Keratinocyte (primary cell): Measurements from ENCODE around the gene PRLHR. TPM values are rescaled to one million over a fixed set of nuclear protein-coding genes. Genes with fewer than 3 reads are reported as not detected.
A peak's percentile ranks its signal among the peaks of the same experiment; 100 is the strongest.

Experiments used
- DNase-seq: peaks from one replicate; pipeline ENCODE4 v3.0.0-alpha.2; 2011; ENCODE audit warnings: low read depth, missing footprints, low spot score
- FAIRE-seq: peaks from 2 replicates; lab custom pipeline; 2011; peaks lifted over from hg19 to GRCh38; lab: Jason Lieb, UNC
- H2AFZ ChIP-seq: 2 replicates; pipeline ENCODE4 v1.6.0; 2012; ENCODE audit warnings: low read length, control low read depth, inconsistent platforms; ENCODE audit not compliant: control insufficient read depth
- H3K27ac ChIP-seq: 2 replicates; pipeline ENCODE4 v1.5.1; 2011; ENCODE audit warnings: low read length; ENCODE audit not compliant: control insufficient read depth, insufficient read depth
- H3K27me3 ChIP-seq: 3 replicates; pipeline ENCODE4 v1.6.0; 2011; ENCODE audit warnings: low read length; ENCODE audit not compliant: control insufficient read depth, insufficient read depth; ENCODE audit errors: extremely low read depth
- H3K36me3 ChIP-seq, 2 experiments: 2 replicates in 1 of 2; 3 replicates in 1 of 2; pipeline ENCODE4 v1.5.1; 2011; ENCODE audit warnings: low read length in 2 of 2, mild to moderate bottlenecking in 1 of 2; ENCODE audit not compliant: control insufficient read depth in 2 of 2, insufficient read depth in 2 of 2; ENCODE audit errors: extremely low read depth in 1 of 2
- H3K4me1 ChIP-seq: 3 replicates; pipeline ENCODE4 v1.5.1; 2011; ENCODE audit warnings: low read length; ENCODE audit not compliant: control insufficient read depth, insufficient read depth; ENCODE audit errors: extremely low read depth
- H3K4me2 ChIP-seq: 3 replicates; pipeline ENCODE4 v1.6.0; 2011; ENCODE audit warnings: low read depth, low read length; ENCODE audit not compliant: control insufficient read depth, insufficient read depth; ENCODE audit errors: extremely low read depth
- H3K4me3 ChIP-seq, 3 experiments: fragments of 200-600 bp in 1 of 3; sonication (generic) in 1 of 3; 2 replicates in 2 of 3; 3 replicates in 1 of 3; pipeline ENCODE4 v1.5.1; 2011 to 2016; ENCODE audit warnings: low read length in 3 of 3, mild to moderate bottlenecking in 3 of 3, control low read depth in 2 of 3, inconsistent platforms in 1 of 3, low read depth in 1 of 3, mixed read lengths in 1 of 3, mixed run types in 1 of 3, moderate library complexity in 1 of 3; ENCODE audit not compliant: control insufficient read depth in 2 of 3, insufficient read depth in 2 of 3; ENCODE audit errors: extremely low read depth in 1 of 3
- H3K79me2 ChIP-seq: 2 replicates; pipeline ENCODE4 v1.6.0; 2012; ENCODE audit warnings: low read length; ENCODE audit not compliant: control insufficient read depth, insufficient read depth
- H3K9ac ChIP-seq: 3 replicates; pipeline ENCODE4 v1.6.0; 2011; ENCODE audit warnings: low read length; ENCODE audit not compliant: control insufficient read depth, insufficient read depth; ENCODE audit errors: extremely low read depth
- H3K9me1 ChIP-seq: 3 replicates; pipeline ENCODE4 v1.6.0; 2011; ENCODE audit warnings: low read length; ENCODE audit not compliant: control insufficient read depth, insufficient read depth; ENCODE audit errors: extremely low read depth
- H3K9me3 ChIP-seq: 2 replicates; pipeline ENCODE4 v1.5.1; 2012; ENCODE audit warnings: low read depth, low read length; ENCODE audit not compliant: control insufficient read depth
- H4K20me1 ChIP-seq: 3 replicates; pipeline ENCODE4 v1.6.0; 2011; ENCODE audit warnings: low read length; ENCODE audit not compliant: control insufficient read depth, insufficient read depth; ENCODE audit errors: extremely low read depth
- EZH2 ChIP-seq: IDR thresholded peaks from one replicate; pipeline ENCODE4 v1.6.1; 2012; ENCODE audit warnings: inconsistent platforms, mild to moderate bottlenecking, low read length, moderate library complexity
- dilution Hi-C: fragments of 300-500 bp; cut with MboI; formaldehyde crosslinking; loops from one replicate; pipeline ENCODE4 v1.7.0; 2020; ENCODE audit warnings: low sequenced_read_pairs; ENCODE audit not compliant: extremely low pct_ligation_motif_present
- polyA plus RNA-seq, 5 experiments: library from polyadenylated mRNA; depleted of rRNA in 3 of 5; stranded (reverse) in 3 of 5; stranded (forward) in 1 of 5; unstranded in 1 of 5; fragments of >200 nt; gene quantifications; 1 replicate in 1 of 5; 2 replicates in 3 of 5; 3 replicates in 1 of 5; pipeline versions ENCODE4 v1.2.1 to v1.2.3, GENCODE V29; 2011 to 2012; ENCODE audit warnings: missing spikeins in 2 of 5, low read depth in 1 of 5, low replicate concordance in 1 of 5
- TF ChIP-seq, protein P1 (sequence below), 3 experiments: IDR thresholded peaks in 1 of 3; conservative IDR thresholded peaks in 1 of 3; optimal IDR thresholded peaks in 1 of 3; 2 replicates in 2 of 3; 3 replicates in 1 of 3; pipeline versions ENCODE3 to v1.5.1; 2011; ENCODE audit warnings: low read length in 3 of 3, mild to moderate bottlenecking in 3 of 3, moderate library complexity in 2 of 3, control low read depth in 1 of 3, inconsistent platforms in 1 of 3; ENCODE audit not compliant: insufficient read depth in 2 of 3; ENCODE audit errors: extremely low read depth in 1 of 3

Gene PRLHR
- polyA plus RNA-seq, 1 donor (not counting 4 experiments of a cell fraction or from before 2014, with no cell fraction given), result not detected

DNA sequence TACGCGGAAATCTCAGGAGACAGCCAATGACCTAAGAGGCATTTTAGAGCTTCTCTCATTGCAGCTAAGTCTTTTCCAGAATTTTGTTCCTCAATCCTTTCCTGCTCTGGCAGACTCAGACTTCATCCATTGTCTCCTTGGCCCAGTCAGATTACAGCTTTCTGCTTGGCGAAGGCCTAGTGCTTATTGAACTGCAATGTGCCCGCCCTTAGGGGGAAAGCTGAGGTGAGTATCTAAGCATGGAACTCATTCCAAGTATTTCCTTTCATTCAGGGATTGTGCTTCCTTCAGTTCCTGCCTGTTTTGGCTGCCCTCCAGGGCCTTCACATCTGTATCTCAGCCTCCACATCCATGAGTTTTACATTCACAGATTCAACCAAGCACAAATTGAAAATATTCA lies 37.5 kb downstream of the PRLHR start:
- Histone ChIP-seq H3K4me1 (peaks cover 4% of the 10 kb centered on the region), H3K9me1 (no peaks in the 10 kb centered on the region), H3K9ac (no peak overlapping the region), H2AFZ (peak overlapping the region; percentile 86), H3K79me2 (no peaks in the 10 kb centered on the region), H3K9me3 (peaks cover 2% of the 10 kb centered on the region), H3K36me3 (no peaks in the 10 kb centered on the region), H3K4me3 (no peak overlapping the region), H3K27me3 (no peaks in the 10 kb centered on the region), H4K20me1 (no peaks in the 10 kb centered on the region), H3K4me2 (no peak overlapping the region), H3K27ac (no peak overlapping the region)
- peak; percentile 83 for FAIRE-seq
- dilution Hi-C loops, result no loop called here
- TF ChIP-seq EZH2, result no peak
- TF ChIP-seq, protein P1, sequence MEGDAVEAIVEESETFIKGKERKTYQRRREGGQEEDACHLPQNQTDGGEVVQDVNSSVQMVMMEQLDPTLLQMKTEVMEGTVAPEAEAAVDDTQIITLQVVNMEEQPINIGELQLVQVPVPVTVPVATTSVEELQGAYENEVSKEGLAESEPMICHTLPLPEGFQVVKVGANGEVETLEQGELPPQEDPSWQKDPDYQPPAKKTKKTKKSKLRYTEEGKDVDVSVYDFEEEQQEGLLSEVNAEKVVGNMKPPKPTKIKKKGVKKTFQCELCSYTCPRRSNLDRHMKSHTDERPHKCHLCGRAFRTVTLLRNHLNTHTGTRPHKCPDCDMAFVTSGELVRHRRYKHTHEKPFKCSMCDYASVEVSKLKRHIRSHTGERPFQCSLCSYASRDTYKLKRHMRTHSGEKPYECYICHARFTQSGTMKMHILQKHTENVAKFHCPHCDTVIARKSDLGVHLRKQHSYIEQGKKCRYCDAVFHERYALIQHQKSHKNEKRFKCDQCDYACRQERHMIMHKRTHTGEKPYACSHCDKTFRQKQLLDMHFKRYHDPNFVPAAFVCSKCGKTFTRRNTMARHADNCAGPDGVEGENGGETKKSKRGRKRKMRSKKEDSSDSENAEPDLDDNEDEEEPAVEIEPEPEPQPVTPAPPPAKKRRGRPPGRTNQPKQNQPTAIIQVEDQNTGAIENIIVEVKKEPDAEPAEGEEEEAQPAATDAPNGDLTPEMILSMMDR (optimal IDR thresholded peaks at IDR 0.05 in 1 of 3, IDR thresholded peaks at IDR 0.05 in 1 of 3, conservative IDR thresholded peaks at IDR 0.05 in 1 of 3; ENCODE audit: extremely low read depth in 1 of 3, insufficient read depth in 2 of 3, low read length in 3 of 3), result no peak
- peak; percentile 11 for DNase-seq

DNA sequence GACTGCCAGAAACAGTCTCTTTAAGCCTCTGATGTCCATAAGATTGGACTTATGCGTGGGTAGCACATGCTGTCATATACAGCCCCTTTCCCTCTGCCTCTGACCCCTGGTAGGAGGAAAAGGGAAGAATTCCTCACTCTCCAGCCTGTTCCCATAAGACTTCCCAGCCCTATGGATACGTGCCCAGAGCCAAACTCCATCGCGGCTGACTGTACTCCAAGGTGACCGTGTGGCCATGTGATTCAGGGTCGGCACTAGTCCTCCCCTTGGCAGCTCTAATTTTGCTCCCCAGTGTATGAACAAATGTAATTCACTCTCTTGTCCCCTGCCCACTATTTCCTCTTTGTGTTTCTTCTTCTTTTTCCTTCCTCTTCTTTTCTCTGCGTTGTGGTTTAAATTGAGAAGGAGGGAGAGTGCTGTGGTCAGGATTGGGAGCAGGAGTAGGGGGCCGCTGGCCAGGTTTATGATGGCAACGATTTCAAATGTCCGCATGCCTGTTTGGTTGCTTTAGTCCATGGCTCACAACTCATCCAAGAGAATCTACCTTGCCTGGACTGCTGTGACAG lies 43.8 kb downstream of the PRLHR start:
- FAIRE-seq (no peak), DNase-seq (no peak)
- Histone ChIP-seq H3K36me3 (no peaks in the 10 kb centered on the region), H3K4me2 (no peak overlapping the region), H3K79me2 (no peaks in the 10 kb centered on the region), H4K20me1 (no peaks in the 10 kb centered on the region), H3K4me3 (no peak overlapping the region), H3K27me3 (no peaks in the 10 kb centered on the region), H3K4me1 (peaks cover 9% of the 10 kb centered on the region), H3K9me1 (no peaks in the 10 kb centered on the region), H3K9ac (no peak overlapping the region), H2AFZ (no peak overlapping the region), H3K9me3 (no peaks in the 10 kb centered on the region), H3K27ac (no peak overlapping the region)
- dilution Hi-C loops, result no loop called here
- no peak for TF ChIP-seq EZH2

DNA sequence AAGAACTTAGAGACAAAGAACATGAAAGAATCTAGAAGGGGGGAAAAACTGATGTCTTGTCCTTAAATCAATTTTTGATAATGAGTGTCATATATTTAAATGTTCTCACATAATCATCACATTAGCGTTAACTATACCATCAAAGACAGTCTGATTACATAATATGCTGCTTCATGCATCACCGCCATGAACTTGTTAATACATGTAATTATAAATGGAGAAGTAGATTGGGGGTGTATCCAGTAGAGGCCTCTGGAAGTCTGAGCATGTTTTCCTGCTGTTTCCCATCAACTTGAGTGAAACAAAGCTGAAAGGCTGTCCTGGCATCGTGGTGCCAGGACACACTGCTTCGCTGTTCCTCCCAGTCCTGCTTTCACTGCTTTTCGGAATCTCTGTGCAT lies 48.2 kb downstream of the PRLHR start:
- dilution Hi-C loops, result no loop called here
- Histone ChIP-seq H4K20me1 (no peaks in the 10 kb centered on the region), H3K9me1 (no peaks in the 10 kb centered on the region), H2AFZ (peak overlapping the region; percentile 75), H3K36me3 (no peaks in the 10 kb centered on the region), H3K9me3 (no peaks in the 10 kb centered on the region), H3K27me3 (no peaks in the 10 kb centered on the region), H3K9ac (no peak overlapping the region), H3K79me2 (no peaks in the 10 kb centered on the region), H3K4me2 (peak overlapping the region; percentile 19), H3K4me1 (peaks cover 13% of the 10 kb centered on the region), H3K4me3 (no peak overlapping the region), H3K27ac (no peak overlapping the region)
- DNase-seq (no peak), FAIRE-seq (no peak)
- no peak for TF ChIP-seq EZH2
- TF ChIP-seq, protein P1 (optimal IDR thresholded peaks at IDR 0.05 in 1 of 3, IDR thresholded peaks at IDR 0.05 in 1 of 3, conservative IDR thresholded peaks at IDR 0.05 in 1 of 3; ENCODE audit: extremely low read depth in 1 of 3, insufficient read depth in 2 of 3, low read length in 3 of 3), result no peak
